H1 (cell line): ENCODE data around the gene OR2C1. TPM values are rescaled to one million over a fixed set of nuclear protein-coding genes. Genes with fewer than 3 reads are reported as not detected.

Experiments
- CTCF ChIA-PET: fragments of 300-600 bp; sonication (Branson Sonifier 250); formaldehyde crosslinking; loops from one replicate; lab custom pipeline; 2021; ENCODE audit not compliant: partially characterized antibody; lab: Charles Lee
- POLR2A ChIA-PET: fragments of 300-600 bp; sonication (Branson Sonifier 250); formaldehyde crosslinking; loops from one replicate; lab custom pipeline; 2021; ENCODE audit warnings: inconsistent platforms; ENCODE audit not compliant: partially characterized antibody; lab: Charles Lee
- DNase-seq, 2 experiments: peaks; one replicate each; pipeline versions ENCODE4 v3.0.0 to v3.0.0-alpha.2; 2010 to 2022; ENCODE audit warnings: low spot score in 2 of 2, low read depth in 1 of 2, mixed read lengths in 1 of 2
- FAIRE-seq: peaks from 2 replicates; lab custom pipeline; 2011; peaks lifted over from hg19 to GRCh38; lab: Jason Lieb, UNC
- H2AFZ ChIP-seq: 2 replicates; pipeline ENCODE4 v1.8.1; 2012; ENCODE audit warnings: low read length, inconsistent platforms
- H2AK5ac ChIP-seq: 2 replicates; pipeline ENCODE4 v1.6.1; 2013; ENCODE audit warnings: low read depth, low read length
- H2BK120ac ChIP-seq: replicated peaks from 2 replicates; pipeline ENCODE3; 2013; ENCODE audit warnings: low read depth, low read length, inconsistent platforms
- H2BK12ac ChIP-seq: 2 replicates; pipeline ENCODE4 v1.6.1; 2013; ENCODE audit warnings: low read depth, low read length
- H2BK15ac ChIP-seq: 2 replicates; pipeline ENCODE4 v1.6.1; 2013; ENCODE audit warnings: low read length
- H2BK20ac ChIP-seq: 2 replicates; pipeline ENCODE4 v1.6.1; 2013; ENCODE audit warnings: low read length
- H2BK5ac ChIP-seq: 2 replicates; pipeline ENCODE4 v1.6.1; 2013; ENCODE audit warnings: low read depth, low read length
- H3K14ac ChIP-seq: 2 replicates; pipeline ENCODE4 v1.6.1; 2013; ENCODE audit warnings: inconsistent platforms; ENCODE audit not compliant: insufficient read length
- H3K18ac ChIP-seq: 2 replicates; pipeline ENCODE4 v1.6.1; 2013; ENCODE audit warnings: low read length; ENCODE audit errors: extremely low read depth
- H3K23ac ChIP-seq: 2 replicates; pipeline ENCODE4 v1.6.1; 2013; ENCODE audit warnings: inconsistent platforms; ENCODE audit not compliant: insufficient read length
- H3K23me2 ChIP-seq: 2 replicates; pipeline ENCODE4 v1.6.1; 2013; ENCODE audit warnings: low read depth, low read length
- H3K27ac ChIP-seq: 2 replicates; pipeline ENCODE4 v1.6.1; 2011; ENCODE audit warnings: low read depth, low read length, inconsistent platforms
- H3K27me3 ChIP-seq, 4 experiments: replicated peaks in 1 of 4; 1 replicate in 1 of 4; 2 replicates in 3 of 4; pipeline versions ENCODE4 v1.6.1 to v1.8.1; 2011 to 2013; ENCODE audit warnings: low read length in 3 of 4, mild to moderate bottlenecking in 3 of 4, inconsistent platforms in 2 of 4, mixed read lengths in 2 of 4, moderate library complexity in 1 of 4; ENCODE audit not compliant: control insufficient read depth in 3 of 4, insufficient read depth in 3 of 4; ENCODE audit errors: extremely low read depth in 1 of 4
- H3K36me3 ChIP-seq, 4 experiments: 2 replicates each; pipeline versions ENCODE4 v1.6.1 to v1.8.1; 2011 to 2013; ENCODE audit warnings: mild to moderate bottlenecking in 4 of 4, low read length in 3 of 4, moderate library complexity in 2 of 4, control low read depth in 1 of 4, inconsistent platforms in 1 of 4; ENCODE audit not compliant: insufficient read depth in 4 of 4, control insufficient read depth in 2 of 4
- H3K4ac ChIP-seq: replicated peaks from 2 replicates; pipeline ENCODE3; 2013; ENCODE audit warnings: low read length, low read depth, mixed read lengths, inconsistent platforms; ENCODE audit not compliant: insufficient read length
- H3K4me1 ChIP-seq, 4 experiments: replicated peaks in 1 of 4; 1 replicate in 1 of 4; 2 replicates in 3 of 4; pipeline versions ENCODE4 v1.6.1 to v1.8.1; 2011 to 2013; ENCODE audit warnings: low read length in 3 of 4, inconsistent platforms in 2 of 4, mixed read lengths in 1 of 4; ENCODE audit not compliant: insufficient read depth in 4 of 4, control insufficient read depth in 3 of 4
- H3K4me2 ChIP-seq, 2 experiments: 2 replicates each; pipeline versions ENCODE4 v1.6.1 to v1.8.1; 2011 to 2013; ENCODE audit warnings: low read depth in 2 of 2, low read length in 2 of 2, control low read depth in 1 of 2, inconsistent platforms in 1 of 2, mild to moderate bottlenecking in 1 of 2; ENCODE audit not compliant: insufficient read depth in 1 of 2
- H3K4me3 ChIP-seq, 4 experiments: fragments of 200-600, 300-600 bp in 1 of 4; sonication (generic), shearing (Covaris generic), sonication (Bioruptor Twin) in 1 of 4; 2 replicates each; pipeline versions ENCODE4 v1.5.1 to v1.8.1; 2011 to 2016; ENCODE audit warnings: low read length in 4 of 4, low read depth in 3 of 4, control low read depth in 2 of 4, inconsistent platforms in 2 of 4, mild to moderate bottlenecking in 2 of 4, mixed read lengths in 1 of 4, moderate library complexity in 1 of 4; ENCODE audit not compliant: insufficient read depth in 2 of 4; ENCODE audit errors: extremely low read depth in 1 of 4
- H3K56ac ChIP-seq: replicated peaks from 2 replicates; pipeline ENCODE3; 2013; ENCODE audit warnings: low read depth, mild to moderate bottlenecking, mixed read lengths, low read length, inconsistent platforms; ENCODE audit not compliant: insufficient read length
- H3K79me1 ChIP-seq: 2 replicates; pipeline ENCODE4 v1.6.1; 2013; ENCODE audit warnings: low read depth, low read length, control low read depth
- H3K79me2 ChIP-seq, 2 experiments: 2 replicates each; pipeline versions ENCODE4 v1.6.1 to v1.8.1; 2012 to 2013; ENCODE audit warnings: low read length in 2 of 2, mild to moderate bottlenecking in 2 of 2, inconsistent platforms in 1 of 2; ENCODE audit not compliant: insufficient read depth in 2 of 2, control insufficient read depth in 1 of 2
- H3K9ac ChIP-seq, 4 experiments: replicated peaks in 1 of 4; 1 replicate in 1 of 4; 2 replicates in 3 of 4; pipeline versions ENCODE4 v1.6.1 to v1.8.1; 2011 to 2013; ENCODE audit warnings: low read depth in 3 of 4, low read length in 3 of 4, control low read depth in 2 of 4, mild to moderate bottlenecking in 2 of 4, moderate library complexity in 2 of 4, inconsistent platforms in 1 of 4; ENCODE audit errors: extremely low read depth in 1 of 4
- H3K9me3 ChIP-seq, 2 experiments: 2 replicates each; pipeline versions ENCODE4 v1.6.1 to v1.8.1; 2012 to 2013; ENCODE audit warnings: mild to moderate bottlenecking in 2 of 2, moderate library complexity in 2 of 2, control low read depth in 1 of 2, inconsistent platforms in 1 of 2, low read depth in 1 of 2, low read length in 1 of 2, mixed read lengths in 1 of 2; ENCODE audit not compliant: insufficient read depth in 2 of 2
- H4K20me1 ChIP-seq, 2 experiments: replicated peaks in 1 of 2; 2 replicates each; pipeline versions ENCODE3 to v1.8.1; 2011 to 2013; ENCODE audit warnings: inconsistent platforms in 2 of 2, low read length in 2 of 2, mild to moderate bottlenecking in 1 of 2; ENCODE audit not compliant: insufficient read depth in 2 of 2, control insufficient read depth in 1 of 2
- H4K5ac ChIP-seq: 2 replicates; pipeline ENCODE4 v1.6.1; 2013; ENCODE audit warnings: low read length, low read depth, mixed read lengths, inconsistent platforms; ENCODE audit not compliant: insufficient read length
- H4K8ac ChIP-seq: 2 replicates; pipeline ENCODE4 v1.8.0; 2013; ENCODE audit warnings: mild to moderate bottlenecking, moderate library complexity, low read length, inconsistent platforms; ENCODE audit not compliant: insufficient read depth; ENCODE audit errors: extremely low read depth
- H4K91ac ChIP-seq: replicated peaks from 2 replicates; pipeline ENCODE3; 2013; ENCODE audit warnings: low read length, mixed read lengths, inconsistent platforms; ENCODE audit not compliant: insufficient read length
- EGR1 ChIP-seq: IDR thresholded peaks from 2 replicates; pipeline ENCODE4 v1.6.1; 2011; ENCODE audit warnings: low read depth, low read length, borderline replicate concordance
- EP300 ChIP-seq, 2 experiments: IDR thresholded peaks; 1 replicate in 1 of 2; 2 replicates in 1 of 2; pipeline ENCODE4 v1.6.1; 2011 to 2012; ENCODE audit warnings: low read depth in 2 of 2, low read length in 2 of 2, mild to moderate bottlenecking in 2 of 2, borderline replicate concordance in 1 of 2, inconsistent platforms in 1 of 2, moderate library complexity in 1 of 2
- SUZ12 ChIP-seq: fragments of 200-600 bp; sonication (generic); IDR thresholded peaks from 2 replicates; pipeline ENCODE4 v1.6.1; 2012; ENCODE audit warnings: mild to moderate bottlenecking, inconsistent platforms, low read length, moderate library complexity, mixed read lengths
- YY1 ChIP-seq: IDR thresholded peaks from 2 replicates; pipeline ENCODE4 v1.6.1; 2011; ENCODE audit warnings: low read depth, mild to moderate bottlenecking, low read length
- WGBS, 2 experiments: shearing (Covaris generic) in 1 of 2; methylation state at CpG; one replicate each; pipeline versions ENCODE4 v1.1.6 to v1.1.7; 2013 to 2015; ENCODE audit warnings: low lambda C conversion rate in 2 of 2, mixed read lengths in 2 of 2, inconsistent platforms in 1 of 2, low coverage in 1 of 2, missing lambda C conversion rate in 1 of 2; ENCODE audit not compliant: insufficient replicate concordance in 2 of 2, insufficient coverage in 1 of 2, insufficient read length in 1 of 2; ENCODE audit errors: extremely low coverage in 1 of 2, missing lambda C conversion rate in 1 of 2; 5-methylcytosine and 5-hydroxymethylcytosine counted together
- polyA plus RNA-seq, 7 experiments: library from polyadenylated mRNA; depleted of rRNA in 3 of 7; stranded (reverse) in 5 of 7; unstranded in 2 of 7; fragments of >200 nt in 5 of 7; fragments of 200-250 nt in 2 of 7; gene quantifications; 1 replicate in 5 of 7; 2 replicates in 1 of 7; 4 replicates in 1 of 7; pipeline versions ENCODE4 v1.2.1 to v1.2.3, GENCODE V29; 2011 to 2013; ENCODE audit warnings: missing spikeins in 2 of 7, mixed read lengths in 2 of 7
- total RNA-seq: library from RNA; stranded (reverse); fragmentation: NEBNext Ultra II Directional; extraction: Animal tissue kit (Norgen Biotek cat#: 25700); gene quantifications from 2 replicates; pipeline ENCODE4 v1.2.1, GENCODE V29; 2021

Gene OR2C1
- total and polyA plus RNA-seq, 2 of the 8 experiments (the other 6 are each of a cell fraction or from before 2014, with no cell fraction given): not detected

DNA sequence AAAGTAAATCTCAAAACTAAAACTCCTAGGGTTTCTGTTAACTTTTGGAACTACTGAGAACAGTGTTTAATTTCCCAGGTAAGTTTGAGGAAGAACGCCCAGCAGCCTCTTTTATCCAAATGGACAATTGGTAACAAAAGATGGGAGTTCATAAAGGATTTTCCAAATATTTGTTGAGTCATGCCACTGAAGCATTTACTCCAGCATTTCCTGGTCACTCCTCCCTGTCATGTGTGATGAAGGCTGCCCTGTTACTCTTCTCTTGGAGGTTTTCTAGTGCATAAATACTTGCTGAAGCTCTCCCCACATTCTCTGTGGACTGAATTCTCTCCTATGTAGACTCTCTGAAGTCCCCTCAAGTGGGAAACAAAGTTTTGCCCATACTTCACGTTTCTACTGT is 33.9 kb upstream of the OR2C1 start:
- WGBS, 2 experiments: 59% methylated on average over 2 of the region's 2 CpGs; no CpG with 5 or more reads in 1 of the 2 experiments
- no peak overlapping the region for H2BK120ac ChIP-seq
- H3K4me3 ChIP-seq: no peak overlapping the region
- no peak overlapping the region for H3K4ac ChIP-seq
- H3K9me3 ChIP-seq: peaks cover 60 to 86% of the 10 kb centered on the region in 2 experiments
- no peak overlapping the region for H2BK5ac ChIP-seq
- no peaks in the 10 kb centered on the region for H4K20me1 ChIP-seq
- no peak overlapping the region for H2BK15ac ChIP-seq
- H3K4me2 ChIP-seq: no peak overlapping the region
- no peak overlapping the region for H4K8ac ChIP-seq
- no peak overlapping the region for H3K27ac ChIP-seq
- CTCF ChIA-PET: interaction anchor here (1.3 kb wide), 1 partner anchor 54 kb away, joined by 3 read pairs; no protein-coding TSS in a partner anchor
- H4K5ac ChIP-seq: no peak overlapping the region
- no peak overlapping the region for H3K23ac ChIP-seq
- no peak overlapping the region for H3K18ac ChIP-seq
- H3K14ac ChIP-seq: no peak overlapping the region
- H3K23me2 ChIP-seq: no peaks in the 10 kb centered on the region
- no peak overlapping the region for H3K56ac ChIP-seq
- H2BK20ac ChIP-seq: no peak overlapping the region
- H3K79me1 ChIP-seq: no peaks in the 10 kb centered on the region
- FAIRE-seq (no peak), DNase-seq (no peak)
- H3K4me1 ChIP-seq: no peaks in the 10 kb centered on the region
- H3K27me3 ChIP-seq: peaks cover 0 to 1% (median 0%) of the 10 kb centered on the region in 4 experiments; a peak in 2 of 7 replicates
- H3K36me3 ChIP-seq: peaks cover 11 to 30% (median 18%) of the 10 kb centered on the region in 4 experiments
- no peak overlapping the region for H3K9ac ChIP-seq
- no peak overlapping the region for H2BK12ac ChIP-seq
- no peak overlapping the region for H2AFZ ChIP-seq
- no peaks in the 10 kb centered on the region for H3K79me2 ChIP-seq
- TF ChIP-seq EGR1 (no peak), EP300 (IDR thresholded peaks at IDR 0.05; ENCODE audit: borderline replicate concordance in 1 of 2, low read depth in 2 of 2, low read length in 2 of 2) (no peak), YY1 (no peak), SUZ12 (no peak)
- TF ChIP-seq, all 59 proteins: peak for 0
- Histone ChIP-seq H4K91ac (no peak overlapping the region), H2AK5ac (no peak overlapping the region)
- POLR2A ChIA-PET: interaction anchor here (0.6 kb wide), 1 partner anchor 11 kb away, joined by 3 read pairs; no protein-coding TSS in a partner anchor
